ENCODE results near the gene PDE1A.

PDE1A gene

GRCh38 chr2:182186132-182186735 lies 240.6 kb downstream of the PDE1A start:
- DNase-seq = no peak

GRCh38 chr2:182182436-182182835 lies 244.4 kb downstream of the PDE1A start:
- DNase-seq = no peak

DNA sequence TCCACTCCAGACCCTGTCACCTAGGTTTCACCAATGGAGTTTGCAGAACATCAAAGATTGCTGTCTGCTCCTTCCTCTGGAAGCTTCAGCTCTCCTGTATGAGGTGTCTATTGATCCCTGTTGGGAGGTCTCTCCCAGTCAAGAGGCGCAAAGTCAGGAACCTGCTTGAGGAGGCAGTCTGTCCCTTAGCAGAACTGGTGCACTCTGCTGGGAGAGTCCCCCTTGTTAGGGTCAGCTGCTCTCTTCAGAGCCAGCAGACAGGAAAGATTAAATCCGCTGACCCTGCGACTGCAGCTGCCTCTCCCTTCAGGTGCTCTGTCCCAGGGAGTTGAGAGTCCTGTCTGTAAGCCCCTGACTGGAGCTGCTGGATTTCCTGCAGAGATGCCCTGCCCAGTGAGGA lies 245.5 kb downstream of the PDE1A start:
- DNase-seq = no peak

DNA sequence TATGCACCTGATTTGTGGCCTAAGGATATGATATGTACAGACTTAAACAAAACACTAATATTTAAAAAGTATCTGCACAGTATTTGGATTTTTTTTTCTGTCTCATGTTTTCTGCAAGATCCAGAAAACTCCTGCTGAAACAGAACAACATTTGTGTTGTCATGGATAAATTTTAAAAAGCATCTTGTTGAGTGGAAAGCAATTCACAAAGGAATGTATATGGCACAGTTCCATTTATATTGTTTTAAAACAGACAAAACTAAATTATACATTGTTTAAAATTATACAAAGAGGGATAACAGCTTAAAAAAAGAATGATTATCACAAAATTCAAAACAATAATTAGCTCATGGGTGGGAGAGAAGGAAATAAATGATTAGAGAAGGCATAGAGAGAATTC lies 247.7 kb downstream of the PDE1A start:
- DNase-seq = no peak

- DNase-seq = no peak
These were observed 252.8 kb downstream of the PDE1A start for GRCh38 chr2:182173944-182174622.

DNA sequence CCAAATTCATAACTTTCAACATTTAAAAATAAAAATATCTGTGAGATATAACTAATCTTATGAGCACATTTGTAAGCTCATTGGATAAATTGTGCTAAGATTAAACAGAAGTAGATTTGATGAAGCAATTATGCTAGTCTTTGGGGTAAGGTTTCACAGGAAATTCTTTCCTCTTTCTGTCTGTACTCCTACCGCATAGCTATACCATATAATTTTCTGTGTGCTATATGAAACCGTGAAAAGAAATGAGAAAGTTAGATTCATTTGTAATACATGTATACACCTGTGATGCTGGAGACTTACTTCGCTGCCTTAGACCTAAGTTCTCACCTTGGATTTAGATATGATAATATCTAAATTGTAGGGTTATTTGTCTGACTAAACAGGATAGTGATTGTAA lies 256.5 kb downstream of the PDE1A start:
- no peak for DNase-seq

DNA sequence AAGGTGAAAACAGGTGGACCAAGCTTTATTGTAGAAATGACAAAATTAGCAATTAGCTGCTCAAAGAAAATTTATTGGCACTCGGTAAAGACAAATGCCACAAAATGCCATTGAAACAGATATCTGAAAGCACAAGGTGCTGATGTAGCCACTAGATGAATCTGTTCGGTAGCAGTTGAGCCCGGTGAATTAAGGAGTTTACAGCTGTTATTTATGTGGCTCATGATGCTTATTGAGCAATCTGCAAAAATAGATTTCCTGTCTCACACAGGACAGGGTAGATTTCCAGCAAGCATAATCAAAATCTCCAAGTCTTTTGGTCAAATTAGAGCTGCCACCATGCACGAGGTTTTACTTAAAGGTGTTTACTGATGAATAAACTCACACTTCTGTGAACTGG lies 259.0 kb downstream of the PDE1A start:
- no peak for DNase-seq

DNA sequence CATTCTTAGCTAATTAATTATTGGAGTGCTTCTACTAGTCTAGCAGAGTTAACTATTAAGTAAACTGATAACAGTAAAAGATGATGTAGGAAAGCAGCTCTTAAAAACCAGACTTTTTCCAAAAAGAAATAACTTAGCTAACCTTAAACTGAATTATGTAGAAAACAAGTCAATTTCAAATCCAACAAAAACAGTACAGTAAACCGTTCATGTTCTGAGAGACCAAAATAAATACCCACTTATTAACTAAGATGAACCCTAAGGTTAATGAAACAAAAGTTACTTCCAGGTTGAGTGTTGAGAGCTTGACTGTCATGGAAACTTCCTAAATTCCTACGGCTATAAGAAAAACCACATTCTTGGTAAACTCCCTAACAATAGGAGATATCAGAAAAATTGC lies 260.0 kb downstream of the PDE1A start:
- no peak for DNase-seq

- DNase-seq = no peak
These were observed 260.4 kb downstream of the PDE1A start for GRCh38 chr2:182166406-182166805.

DNA sequence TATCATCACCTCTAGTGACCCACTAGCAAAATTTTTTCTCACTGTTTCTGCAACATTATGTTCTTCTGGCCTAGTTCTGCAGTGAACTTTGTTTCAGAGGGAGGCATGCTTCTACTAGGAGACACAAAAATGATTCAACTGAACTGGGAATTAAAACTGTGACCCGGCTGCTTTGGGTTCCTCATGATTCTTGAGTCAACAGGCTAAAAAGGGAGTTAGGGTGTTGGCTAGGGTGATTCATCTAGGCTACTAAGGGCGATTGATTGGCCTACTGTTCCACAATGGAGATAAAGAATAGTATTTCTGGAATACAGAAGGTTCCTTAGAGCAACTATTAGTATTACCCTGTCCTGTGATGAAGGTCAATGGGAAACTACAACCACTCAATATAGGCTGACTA lies 261.6 kb downstream of the PDE1A start:
- DNase-seq = no peak

DNA sequence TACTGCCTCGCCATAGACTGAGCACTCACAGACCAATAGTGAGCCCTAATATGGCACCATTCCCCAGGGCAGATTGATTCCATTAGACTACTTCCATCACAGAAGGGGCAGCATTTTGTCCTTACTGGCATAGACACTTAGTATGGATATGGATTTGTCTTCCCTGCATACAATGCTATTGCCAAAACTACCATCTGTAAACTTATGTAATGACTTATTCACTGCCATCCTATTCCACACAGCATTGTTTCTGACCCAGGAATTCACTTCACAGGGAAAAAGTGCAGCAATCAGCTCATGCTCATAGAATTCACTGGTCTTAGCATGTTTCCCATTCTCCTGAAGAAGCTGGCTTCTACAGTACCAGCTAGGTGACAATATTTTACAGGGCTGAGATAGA lies 262.1 kb downstream of the PDE1A start:
- no peak for DNase-seq

DNA sequence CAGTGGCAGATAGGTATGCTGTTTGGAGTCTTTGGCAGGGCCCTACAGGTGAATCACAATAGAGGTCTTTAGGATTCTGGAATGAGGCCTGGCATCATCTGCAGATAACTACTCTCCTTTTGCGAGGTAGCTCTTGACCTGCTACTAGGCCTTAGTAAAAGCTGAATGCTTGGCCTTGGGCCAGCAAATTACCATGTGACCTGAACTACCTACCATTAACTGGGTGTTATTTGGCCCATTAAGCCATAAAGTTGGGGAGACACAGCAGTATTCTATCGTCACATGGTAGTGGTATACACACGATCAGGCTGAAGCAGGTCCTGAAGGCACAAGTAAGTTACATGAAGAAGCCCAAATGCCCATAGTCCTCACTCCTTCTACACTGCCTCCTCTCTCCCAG lies 263.0 kb downstream of the PDE1A start:
- no peak for DNase-seq

DNA sequence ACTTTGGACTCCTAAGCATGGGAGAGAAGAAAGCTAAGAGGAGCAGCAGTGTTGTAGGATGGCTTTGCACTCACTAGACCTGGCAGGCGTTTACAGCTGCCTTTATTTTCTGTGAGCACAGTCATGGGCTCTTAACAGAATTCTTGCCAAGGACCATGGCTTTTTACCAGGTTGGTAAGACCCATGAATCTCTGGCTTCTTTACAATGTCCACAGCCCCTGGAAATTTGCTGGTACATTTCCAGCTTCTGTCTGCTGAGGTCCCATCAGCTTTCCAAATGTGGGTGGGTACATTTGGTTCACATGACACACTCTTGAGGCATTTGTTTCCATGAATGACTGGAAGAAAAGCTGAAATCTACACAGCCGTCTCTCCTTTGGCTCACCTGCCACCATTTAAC lies 278.5 kb downstream of the PDE1A start:
- DNase-seq = no peak

DNA sequence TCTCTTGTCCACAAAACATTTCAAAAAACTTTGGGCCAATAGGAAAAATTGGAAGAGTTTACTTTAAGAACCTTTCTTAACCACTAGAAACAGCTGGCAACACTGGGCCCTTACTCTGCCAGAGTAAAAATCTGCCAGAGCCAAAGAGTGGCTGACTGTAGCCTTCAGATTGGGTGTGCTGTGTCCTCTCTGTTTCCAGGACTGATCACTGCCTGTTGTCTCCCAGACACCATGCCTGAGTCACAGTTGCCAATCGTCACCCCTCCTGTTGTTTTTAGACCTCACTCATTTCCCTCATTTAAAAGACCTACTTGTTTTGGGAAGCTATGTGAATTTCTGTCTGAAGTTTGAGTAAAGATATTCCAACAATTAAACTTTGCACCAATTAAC lies 282.1 kb downstream of the PDE1A start:
- no peak for DNase-seq

DNA sequence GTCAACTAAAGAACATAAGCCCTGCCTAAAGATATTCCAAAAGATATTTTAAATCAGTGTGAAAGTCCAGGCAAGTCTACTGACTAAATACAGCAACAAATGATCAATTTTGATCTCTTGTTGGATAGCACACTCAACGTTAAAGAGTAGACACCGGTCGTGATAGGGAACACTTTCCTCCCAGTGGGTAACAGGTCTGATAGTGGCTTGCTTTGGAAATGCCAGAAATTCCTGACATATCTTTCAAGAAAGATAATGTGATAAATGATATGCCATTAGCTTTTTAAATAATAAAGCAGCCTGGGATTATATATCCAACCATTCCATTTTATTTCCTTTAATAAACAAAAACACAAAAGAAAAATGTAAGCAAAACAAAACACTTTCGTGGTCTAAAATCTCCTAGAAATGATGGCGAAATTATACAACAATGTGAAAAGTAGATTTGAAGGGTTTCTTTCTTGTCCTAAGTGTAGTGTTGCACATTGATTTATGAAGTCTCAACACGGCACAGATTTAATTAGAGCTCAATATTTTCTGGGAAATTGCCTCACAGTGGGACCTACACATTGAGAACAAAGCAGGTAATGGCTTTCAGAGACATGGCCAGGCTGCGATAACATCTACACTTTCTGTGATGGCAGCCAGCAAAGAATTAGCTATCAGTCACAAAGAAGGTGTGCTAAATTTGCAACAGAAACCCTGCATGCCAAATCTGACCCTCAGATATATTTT lies 282.6 kb downstream of the PDE1A start:
- no peak for DNase-seq

GRCh38 chr2:182142062-182142461 lies 284.8 kb downstream of the PDE1A start:
- DNase-seq = no peak

DNA sequence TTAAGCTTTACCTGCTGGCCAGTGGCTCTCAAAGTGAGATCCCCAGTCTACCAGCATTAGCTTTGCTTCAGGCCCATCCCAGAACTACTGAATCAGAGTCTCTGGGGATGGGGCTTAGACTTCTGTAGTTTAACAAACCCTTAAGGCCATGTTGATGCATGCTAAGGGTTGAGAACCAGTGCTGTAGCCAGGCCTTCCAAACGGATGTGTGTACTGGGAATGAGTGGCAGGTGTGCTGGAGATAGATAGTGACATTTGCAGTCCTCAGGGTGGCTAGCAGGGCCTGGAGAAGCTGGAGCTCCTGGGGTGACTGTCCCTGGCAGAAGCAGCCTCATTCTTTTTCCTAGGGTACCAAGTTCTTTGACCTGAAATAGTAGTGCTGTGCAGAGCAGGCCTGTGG lies 292.6 kb downstream of the PDE1A start:
- DNase-seq = no peak

GRCh38 chr2:182133195-182133891 lies 293.5 kb downstream of the PDE1A start:
- no peak for DNase-seq

- DNase-seq = no peak
These were observed 294.2 kb downstream of the PDE1A start for GRCh38 chr2:182132605-182133004.

DNA sequence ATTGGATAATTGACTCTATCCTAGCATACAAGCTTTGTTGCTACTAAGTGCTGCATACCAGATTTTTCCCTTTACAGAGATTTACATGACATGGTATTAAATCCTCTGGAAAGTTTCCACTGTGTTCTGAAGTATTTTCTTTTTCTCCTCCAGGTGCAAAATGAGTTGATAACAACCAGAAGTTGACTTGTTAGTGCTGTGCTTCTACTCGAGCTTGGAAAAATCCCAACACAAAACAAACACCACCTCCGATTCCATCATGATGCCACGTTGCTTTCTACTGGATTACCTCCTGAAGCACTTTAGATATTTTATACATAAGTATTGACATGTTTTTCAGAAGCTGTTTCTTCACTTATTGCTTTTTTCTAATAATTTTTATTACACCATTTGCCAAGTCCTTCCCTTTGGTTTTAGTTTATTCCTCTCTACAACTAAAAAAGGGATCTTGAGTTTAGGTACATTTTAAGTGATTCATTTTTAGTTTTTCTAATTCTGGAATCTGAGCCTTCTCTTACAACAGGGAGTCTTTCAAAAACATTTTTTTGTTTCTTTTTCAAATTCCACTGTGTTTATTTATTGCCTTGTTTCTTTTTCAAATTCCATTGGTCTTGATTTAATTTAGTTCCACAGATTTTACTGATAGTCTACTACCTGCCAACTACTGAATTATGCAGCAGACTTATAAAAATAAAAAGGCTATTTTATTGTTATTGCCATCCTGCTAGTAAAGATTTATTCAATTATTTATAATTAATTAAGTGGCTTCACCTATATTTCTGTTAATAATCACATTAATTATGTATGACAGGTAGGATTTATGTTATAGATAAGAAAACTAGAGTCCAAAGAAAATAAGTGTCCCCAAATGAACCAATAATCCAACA lies 297.8 kb downstream of the PDE1A start:
- no peak for DNase-seq

DNA sequence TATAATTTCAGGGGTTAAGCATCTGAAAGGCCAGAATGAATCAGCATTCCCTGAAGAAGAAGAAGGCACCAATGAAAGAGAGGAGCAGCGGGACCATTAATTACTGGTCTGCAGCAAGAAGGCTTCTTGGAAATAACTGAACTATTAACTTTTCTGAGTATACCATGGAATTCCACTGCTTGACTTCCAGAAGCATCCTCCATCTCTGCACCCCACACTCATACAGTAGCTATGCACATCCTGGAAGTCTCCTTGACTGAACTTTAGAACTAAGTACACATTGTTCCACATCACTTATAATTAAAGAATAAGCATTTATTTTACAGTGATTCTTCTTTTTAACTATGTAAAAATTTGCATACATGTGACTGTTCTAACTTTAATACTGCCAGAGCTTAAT lies 309.6 kb downstream of the PDE1A start:
- DNase-seq = no peak

- no peak for DNase-seq
These were observed 310.1 kb downstream of the PDE1A start for GRCh38 chr2:182116774-182117173.

DNA sequence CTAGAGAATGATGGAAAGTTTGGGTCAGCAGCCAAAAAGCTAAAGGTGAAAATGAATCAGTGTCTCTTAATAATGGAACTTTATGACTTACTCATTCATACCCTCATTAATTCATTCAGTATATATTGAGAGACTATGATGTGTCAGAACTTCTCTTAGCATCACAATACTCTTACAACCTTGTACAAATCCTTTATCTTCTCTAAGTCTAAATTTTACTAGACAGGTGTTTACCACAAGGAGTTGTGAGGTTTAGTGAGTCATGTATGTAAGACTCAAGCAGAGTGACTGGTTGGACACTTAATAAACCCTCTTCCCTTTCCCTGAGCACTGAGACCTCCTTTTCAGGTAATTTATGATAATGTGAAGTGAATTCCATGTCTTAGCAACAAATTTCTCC lies 311.6 kb downstream of the PDE1A start:
- no peak for DNase-seq

Measured in left hindlimb (tissue), 1 donor.